Tibial nerve (tissue), 4 donors: ENCODE results near the gene C19orf18. TPM values are rescaled to one million over a fixed set of nuclear protein-coding genes. Genes with fewer than 3 reads are reported as not detected.
"Not testable (repeated sequence)": the region's sequence is repeated elsewhere in the genome, so short reads cannot be mapped to it uniquely, and the experiment has no call there.

Experiments
- DNase-seq, 2 donors: peaks; one replicate each; pipeline ENCODE4 v3.0.0-alpha.2; 2019; ENCODE audit warnings: low spot score in 2 of 2
- H3K27ac ChIP-seq, 4 donors: fragments of 200-600 bp; sonication (generic) in 3 of 4; one replicate each; pipeline ENCODE4 v1.5.1; 2017 to 2019; ENCODE audit warnings: mild to moderate bottlenecking in 1 of 4
- H3K27me3 ChIP-seq, 2 donors: fragments of 200-600 bp; sonication (generic) in 1 of 2; one replicate each; pipeline versions ENCODE4 v1.5.1 to v1.6.0; 2017 to 2019
- H3K36me3 ChIP-seq, 3 donors: fragments of 200-600 bp; sonication (generic); one replicate each; pipeline ENCODE4 v1.5.1; 2018 to 2019
- H3K4me1 ChIP-seq, 4 donors: fragments of 200-600 bp; sonication (generic) in 3 of 4; one replicate each; pipeline ENCODE4 v1.5.1; 2017 to 2019
- H3K4me3 ChIP-seq, 4 donors: fragments of 200-600 bp; sonication (generic) in 3 of 4; one replicate each; pipeline ENCODE4 v1.5.1; 2017 to 2019; ENCODE audit warnings: mild to moderate bottlenecking in 1 of 4, moderate library complexity in 1 of 4
- H3K9me3 ChIP-seq, 4 donors: fragments of 200-600 bp; sonication (generic) in 3 of 4; one replicate each; pipeline ENCODE4 v1.5.1; 2017 to 2019
- CTCF ChIP-seq, 5 experiments: fragments of 200-600 bp in 3 of 5; fragments of 450-650 bp in 2 of 5; sonication (generic) in 3 of 5; IDR thresholded peaks; one replicate each; pipeline ENCODE4 v1.5.1; 2016 to 2019; ENCODE audit warnings: antibody characterized with exemption in 5 of 5, mild to moderate bottlenecking in 3 of 5, moderate library complexity in 2 of 5
- EP300 ChIP-seq, 2 donors: sonication (generic); formaldehyde crosslinking; IDR thresholded peaks; one replicate each; pipeline ENCODE4 v1.6.1; 2017; ENCODE audit warnings: antibody characterized with exemption in 2 of 2, mild to moderate bottlenecking in 1 of 2
- POLR2A ChIP-seq, 2 donors: fragments of 450-650 bp; IDR thresholded peaks; one replicate each; pipeline ENCODE4 v1.6.1; 2017; ENCODE audit warnings: antibody characterized with exemption in 2 of 2, mild to moderate bottlenecking in 2 of 2, moderate library complexity in 2 of 2
- WGBS, 2 donors: methylation state at CpG; one replicate each; pipeline ENCODE4 v1.1.5; 2018; 5-methylcytosine and 5-hydroxymethylcytosine counted together
- total RNA-seq, 4 donors: library from RNA; depleted of rRNA; stranded (reverse); fragments of >200 nt; gene quantifications; one replicate each; pipeline ENCODE4 v1.1.0, GENCODE V29; 2016

The C19orf18 gene
- total RNA-seq, 4 donors from 2014 or later = 0.66 TPM; not detected in 3

- peaks cover 0 to 97% (median 34%) of the 10 kb centered on the region in 4 donors for H3K9me3 ChIP-seq
- peaks cover 0 to 52% (median 10%) of the 10 kb centered on the region in 3 donors for H3K36me3 ChIP-seq
- TF ChIP-seq CTCF (IDR thresholded peaks at IDR 0.05) (no peak), EP300 (IDR thresholded peaks at IDR 0.05) (no peak), POLR2A (IDR thresholded peaks at IDR 0.05) (no peak)
- H3K4me3 ChIP-seq = peak overlapping the region in 1 of 4 donors; percentile 47
- WGBS, 2 donors = 66 to 72% methylated on average over 21 to 22 of the region's 22 CpGs
- H3K27me3 ChIP-seq = no peaks in the 10 kb centered on the region
- peaks cover 0 to 6% (median 0%) of the 10 kb centered on the region in 4 donors for H3K4me1 ChIP-seq
- DNase-seq = no peak
- no peak overlapping the region for H3K27ac ChIP-seq
These were observed 36.2 kb upstream of the C19orf18 start for GRCh38 chr19:58010507-58010906.

- peak in 1 of 2 donors; percentile 61 for DNase-seq
- 11 to 18% methylated on average over 26 to 41 of the region's 41 CpGs for WGBS, 2 donors
- Histone ChIP-seq H3K27ac (peak overlapping the region in 1 of 4 donors; percentile 70), H3K4me3 (peak overlapping the region in 1 of 4 donors; percentile 47), H3K36me3 (peaks cover 0 to 59% (median 15%) of the 10 kb centered on the region in 3 donors), H3K9me3 (peaks cover 0 to 97% (median 35%) of the 10 kb centered on the region in 4 donors), H3K27me3 (no peaks in the 10 kb centered on the region), H3K4me1 (peaks cover 0 to 6% (median 0%) of the 10 kb centered on the region in 4 donors)
- TF ChIP-seq POLR2A (IDR thresholded peaks at IDR 0.05) (no peak), EP300 (IDR thresholded peaks at IDR 0.05) (peak in 1 of 2 donors; percentile 64)
These were observed 35.5 kb upstream of the C19orf18 start for GRCh38 chr19:58009666-58010301.

- Histone ChIP-seq H3K9me3 (peaks cover 0 to 100% (median 35%) of the 10 kb centered on the region in 4 donors), H3K27me3 (no peaks in the 10 kb centered on the region), H3K4me1 (peaks cover 0 to 6% (median 0%) of the 10 kb centered on the region in 4 donors), H3K4me3 (peak overlapping the region in 1 of 4 donors; percentile 47), H3K36me3 (peaks cover 0 to 64% (median 20%) of the 10 kb centered on the region in 3 donors), H3K27ac (no peak overlapping the region)
- TF ChIP-seq EP300 (IDR thresholded peaks at IDR 0.05) (no peak), POLR2A (IDR thresholded peaks at IDR 0.05) (no peak), CTCF (IDR thresholded peaks at IDR 0.05) (no peak)
- DNase-seq = no peak
- 2 to 10% methylated on average over 17 to 20 of the region's 21 CpGs for WGBS, 2 donors
These were observed 34.9 kb upstream of the C19orf18 start for GRCh38 chr19:58009301-58009665.

DNA sequence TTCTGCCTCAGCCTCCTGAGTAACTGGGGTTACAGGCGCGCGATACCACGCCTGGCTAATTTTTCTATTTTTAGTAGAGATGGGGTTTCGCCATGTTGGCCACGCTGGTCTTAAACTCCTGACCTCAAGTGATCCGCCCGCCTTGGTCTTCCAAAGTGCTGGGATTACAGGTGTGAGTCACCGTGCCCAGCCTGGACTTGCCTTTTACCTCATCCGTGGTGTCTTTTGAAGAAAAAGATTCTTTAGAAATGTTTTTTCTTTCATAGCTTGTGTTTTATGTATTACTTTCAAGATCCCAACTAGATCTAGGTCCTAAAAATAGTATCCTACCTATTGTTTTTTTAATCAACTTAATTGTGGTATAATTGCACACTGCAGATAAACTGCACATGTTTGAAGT is 34.5 kb upstream of the C19orf18 start:
- H3K9me3 ChIP-seq = peaks cover 0 to 100% (median 35%) of the 10 kb centered on the region in 4 donors
- WGBS, 2 donors = 34 to 52% methylated on average over 10 of the region's 10 CpGs

DNA sequence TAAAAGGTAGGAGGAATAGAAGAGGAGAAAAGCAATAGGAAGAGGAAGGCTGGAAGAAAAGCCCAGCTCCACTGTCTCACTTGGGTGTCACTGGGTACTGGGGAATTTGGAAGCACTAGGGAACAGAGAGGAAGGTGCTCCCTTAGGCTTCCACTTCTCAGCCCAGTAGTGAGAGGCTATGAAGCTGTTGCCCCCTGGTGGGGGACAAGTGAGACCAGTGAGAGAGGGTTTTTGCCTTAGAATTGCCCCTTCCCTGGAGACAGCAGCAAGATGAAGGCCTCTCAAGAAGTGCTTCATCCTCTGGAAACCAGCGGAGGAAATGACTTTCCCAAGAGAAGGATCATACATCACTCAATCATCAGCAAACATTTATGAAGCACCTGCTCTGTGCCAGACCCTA is 33.0 kb upstream of the C19orf18 start:
- peaks cover 0 to 18% (median 0%) of the 10 kb centered on the region in 4 donors for H3K4me1 ChIP-seq
- H3K27ac ChIP-seq = no peak overlapping the region
- WGBS, 2 donors = 78 to 86% methylated on average over 1 of the region's 1 CpG
- DNase-seq = no peak
- H3K9me3 ChIP-seq = peaks cover 0 to 90% (median 31%) of the 10 kb centered on the region in 4 donors
- H3K4me3 ChIP-seq = no peak overlapping the region
- TF ChIP-seq POLR2A (IDR thresholded peaks at IDR 0.05) (no peak), EP300 (IDR thresholded peaks at IDR 0.05) (no peak), CTCF (IDR thresholded peaks at IDR 0.05) (no peak)
- peaks cover 0 to 60% (median 22%) of the 10 kb centered on the region in 3 donors for H3K36me3 ChIP-seq
- H3K27me3 ChIP-seq = no peaks in the 10 kb centered on the region

More for the DNA sequence above, 34.5 kb upstream of the C19orf18 start:
- not testable (repeated sequence) for H3K4me1 ChIP-seq, H3K4me3 ChIP-seq, DNase-seq, H3K27ac ChIP-seq, H3K27me3 ChIP-seq
- H3K36me3 ChIP-seq = peaks cover 0 to 68% (median 22%) of the 10 kb centered on the region in 3 donors

GRCh38 chr19:58003174-58003828 is 29.0 kb upstream of the C19orf18 start:
- Histone ChIP-seq H3K9me3 (peaks cover 0 to 77% (median 13%) of the 10 kb centered on the region in 4 donors), H3K27ac (peak overlapping the region; percentile 72 to 96 (median 92)), H3K4me1 (peaks cover 0 to 30% (median 9%) of the 10 kb centered on the region in 4 donors), H3K4me3 (peak overlapping the region; percentile 78 to 97 (median 85)), H3K36me3 (peaks cover 0 to 73% (median 38%) of the 10 kb centered on the region in 3 donors), H3K27me3 (no peaks in the 10 kb centered on the region)
- WGBS, 2 donors = 24 to 26% methylated on average over 31 of the region's 31 CpGs
- TF ChIP-seq CTCF (IDR thresholded peaks at IDR 0.05) (no peak), POLR2A (IDR thresholded peaks at IDR 0.05) (no peak), EP300 (IDR thresholded peaks at IDR 0.05) (no peak)
- no peak for DNase-seq
